ENCODE results near the gene RAB11A. TPM values are rescaled to one million over a fixed set of nuclear protein-coding genes. Genes with fewer than 3 reads are reported as not detected.

Gene RAB11A
- 161 and 171 TPM in 2 replicates for total RNA-seq

- intact Hi-C loops (cut with micrococcal nuclease), result loop anchor here (1.0 to 5.0 kb wide), 8 partner anchors 13 to 972 kb away; partner anchors contain the start of genes DENND4A and DPP8
- H3K9me3 Mint-ChIP-seq, result no peaks in the 10 kb centered on the region
- H3K27ac Mint-ChIP-seq, result peak within 1 kb of the TSS; percentile 93
- peaks cover 4% of the 10 kb centered on the region for H3K27me3 Mint-ChIP-seq (ENCODE audit: insufficient read depth)
- H3K4me3 Mint-ChIP-seq, result peak within 1 kb of the TSS; percentile 99
- peaks cover 16% of the 10 kb centered on the region for H3K36me3 Mint-ChIP-seq (ENCODE audit: low read depth)
- DNase-seq (ENCODE audit: low spot score), result peak; percentile 94
- H3K4me1 Mint-ChIP-seq (ENCODE audit: low read depth), result peaks cover 31% of the 10 kb centered on the region
These were observed at the start of gene RAB11A for GRCh38 chr15:65869126-65869953. Gene RAB11A (plus strand): TSS chr15:65869491. CDS start chr15:65869586, 95 bp downstream.

GRCh38 chr15:65819563-65819960 lies 49.7 kb upstream of the RAB11A start:
- peaks cover 3% of the 10 kb centered on the region for H3K36me3 Mint-ChIP-seq (ENCODE audit: low read depth)
- intact Hi-C loops (cut with micrococcal nuclease), result loop anchor here (1.0 to 5.0 kb wide), 9 partner anchors 10 to 107 kb away; partner anchors contain the start of genes DENND4A and RAB11A
- H3K9me3 Mint-ChIP-seq, result no peaks in the 10 kb centered on the region
- H3K27ac Mint-ChIP-seq, result peak overlapping the region; percentile 91
- peaks cover 61% of the 10 kb centered on the region for H3K4me1 Mint-ChIP-seq (ENCODE audit: low read depth)
- no peak for DNase-seq (ENCODE audit: low spot score)
- no peaks in the 10 kb centered on the region for H3K27me3 Mint-ChIP-seq (ENCODE audit: insufficient read depth)
- peak overlapping the region; percentile 28 for H3K4me3 Mint-ChIP-seq

GRCh38 chr15:65821070-65821469 lies 48.2 kb upstream of the RAB11A start:
- no peak overlapping the region for H3K4me3 Mint-ChIP-seq
- DNase-seq (ENCODE audit: low spot score), result no peak
- H3K9me3 Mint-ChIP-seq, result no peaks in the 10 kb centered on the region
- H3K36me3 Mint-ChIP-seq (ENCODE audit: low read depth), result peaks cover 3% of the 10 kb centered on the region
- H3K27ac Mint-ChIP-seq, result peak overlapping the region; percentile 3
- peaks cover 60% of the 10 kb centered on the region for H3K4me1 Mint-ChIP-seq (ENCODE audit: low read depth)
- intact Hi-C loops (cut with micrococcal nuclease), result no loop called here
- no peaks in the 10 kb centered on the region for H3K27me3 Mint-ChIP-seq (ENCODE audit: insufficient read depth)

GRCh38 chr15:65822316-65822715 lies 47.0 kb upstream of the RAB11A start:
- peaks cover 60% of the 10 kb centered on the region for H3K4me1 Mint-ChIP-seq (ENCODE audit: low read depth)
- intact Hi-C loops (cut with micrococcal nuclease), result no loop called here
- no peaks in the 10 kb centered on the region for H3K9me3 Mint-ChIP-seq
- H3K27ac Mint-ChIP-seq, result no peak overlapping the region
- H3K4me3 Mint-ChIP-seq, result no peak overlapping the region
- no peaks in the 10 kb centered on the region for H3K27me3 Mint-ChIP-seq (ENCODE audit: insufficient read depth)
- no peak for DNase-seq (ENCODE audit: low spot score)
- peaks cover 1% of the 10 kb centered on the region for H3K36me3 Mint-ChIP-seq (ENCODE audit: low read depth)

- Mint-ChIP-seq H3K4me3 (no peak overlapping the region), H3K27ac (peak overlapping the region; percentile 1), H3K4me1 (ENCODE audit: low read depth) (peaks cover 62% of the 10 kb centered on the region), H3K36me3 (ENCODE audit: low read depth) (no peaks in the 10 kb centered on the region), H3K27me3 (ENCODE audit: insufficient read depth) (no peaks in the 10 kb centered on the region), H3K9me3 (no peaks in the 10 kb centered on the region)
- DNase-seq (ENCODE audit: low spot score), result no peak
- intact Hi-C loops (cut with micrococcal nuclease), result no loop called here
These were observed 45.1 kb upstream of the RAB11A start for GRCh38 chr15:65824031-65824743.

GRCh38 chr15:65824941-65825544 lies 44.2 kb upstream of the RAB11A start:
- Mint-ChIP-seq H3K27me3 (ENCODE audit: insufficient read depth) (no peaks in the 10 kb centered on the region), H3K4me3 (no peak overlapping the region), H3K27ac (no peak overlapping the region), H3K4me1 (ENCODE audit: low read depth) (peaks cover 59% of the 10 kb centered on the region), H3K9me3 (no peaks in the 10 kb centered on the region), H3K36me3 (ENCODE audit: low read depth) (no peaks in the 10 kb centered on the region)
- intact Hi-C loops (cut with micrococcal nuclease), result loop anchor here (5.0 kb wide), 1 partner anchor 188 kb away; no protein-coding TSS in a partner anchor
- DNase-seq (ENCODE audit: low spot score), result no peak

GRCh38 chr15:65827065-65827464 lies 42.2 kb upstream of the RAB11A start:
- H3K4me3 Mint-ChIP-seq, result peak overlapping the region; percentile 63
- H3K27ac Mint-ChIP-seq, result peak overlapping the region; percentile 88
- no peak for DNase-seq (ENCODE audit: low spot score)
- no peaks in the 10 kb centered on the region for H3K27me3 Mint-ChIP-seq (ENCODE audit: insufficient read depth)
- H3K4me1 Mint-ChIP-seq (ENCODE audit: low read depth), result peaks cover 59% of the 10 kb centered on the region
- H3K36me3 Mint-ChIP-seq (ENCODE audit: low read depth), result no peaks in the 10 kb centered on the region
- no peaks in the 10 kb centered on the region for H3K9me3 Mint-ChIP-seq
- intact Hi-C loops (cut with micrococcal nuclease), result loop anchor here (5.0 kb wide), 1 partner anchor 190 kb away; no protein-coding TSS in a partner anchor

GRCh38 chr15:65828585-65828984 lies 40.7 kb upstream of the RAB11A start:
- Mint-ChIP-seq H3K27me3 (ENCODE audit: insufficient read depth) (no peaks in the 10 kb centered on the region), H3K27ac (peak overlapping the region; percentile 61), H3K4me3 (peak overlapping the region; percentile 50), H3K4me1 (ENCODE audit: low read depth) (peaks cover 63% of the 10 kb centered on the region), H3K36me3 (ENCODE audit: low read depth) (no peaks in the 10 kb centered on the region), H3K9me3 (no peaks in the 10 kb centered on the region)
- intact Hi-C loops (cut with micrococcal nuclease), result loop anchor here (2.0 to 5.0 kb wide), 2 partner anchors 68 to 191 kb away; no protein-coding TSS in a partner anchor
- DNase-seq (ENCODE audit: low spot score), result no peak

GRCh38 chr15:65829130-65829764 lies 40.0 kb upstream of the RAB11A start:
- no peak overlapping the region for H3K4me3 Mint-ChIP-seq

GRCh38 chr15:65832549-65833364 lies 36.5 kb upstream of the RAB11A start:
- Mint-ChIP-seq H3K4me3 (peak overlapping the region; percentile 77), H3K36me3 (ENCODE audit: low read depth) (no peaks in the 10 kb centered on the region), H3K27me3 (ENCODE audit: insufficient read depth) (no peaks in the 10 kb centered on the region), H3K4me1 (ENCODE audit: low read depth) (peaks cover 54% of the 10 kb centered on the region), H3K9me3 (no peaks in the 10 kb centered on the region), H3K27ac (peak overlapping the region; percentile 96)
- intact Hi-C loops (cut with micrococcal nuclease), result loop anchor here (1.0 to 2.0 kb wide), 2 partner anchors 24 to 40 kb away; partner anchors contain the start of gene DENND4A
- peak; percentile 50 for DNase-seq (ENCODE audit: low spot score)

More at GRCh38 chr15:65829130-65829764, 40.0 kb upstream of the RAB11A start:
- peaks cover 63% of the 10 kb centered on the region for H3K4me1 Mint-ChIP-seq (ENCODE audit: low read depth)
- H3K27me3 Mint-ChIP-seq (ENCODE audit: insufficient read depth), result no peaks in the 10 kb centered on the region
- no peaks in the 10 kb centered on the region for H3K36me3 Mint-ChIP-seq (ENCODE audit: low read depth)
- no peak for DNase-seq (ENCODE audit: low spot score)
- intact Hi-C loops (cut with micrococcal nuclease), result loop anchor here (1.0 to 5.0 kb wide), 4 partner anchors 10 to 192 kb away; partner anchors contain the start of gene DENND4A
- H3K9me3 Mint-ChIP-seq, result no peaks in the 10 kb centered on the region
- peak overlapping the region; percentile 61 for H3K27ac Mint-ChIP-seq

GRCh38 chr15:65833501-65834205 lies 35.6 kb upstream of the RAB11A start:
- Mint-ChIP-seq H3K9me3 (no peaks in the 10 kb centered on the region), H3K27me3 (ENCODE audit: insufficient read depth) (no peaks in the 10 kb centered on the region), H3K4me3 (peak overlapping the region; percentile 38), H3K36me3 (ENCODE audit: low read depth) (no peaks in the 10 kb centered on the region), H3K27ac (peak overlapping the region; percentile 96), H3K4me1 (ENCODE audit: low read depth) (peaks cover 45% of the 10 kb centered on the region)
- intact Hi-C loops (cut with micrococcal nuclease), result loop anchor here (1.0 to 2.0 kb wide), 2 partner anchors 23 to 41 kb away; partner anchors contain the start of gene DENND4A
- no peak for DNase-seq (ENCODE audit: low spot score)

Data from activated T-helper 1 cell treated with anti-CD3 and anti-CD28 coated beads, Interleukin-12 subunit alpha, Interleukin-12 subunit beta, Interleukin-2, Interleukin-4 antibody, amounts not matched to agents 30 ng/mL and 10 ng/mL and 1 ng/mL, durations not matched to agents 14 hours and 24 hours and 36 hours (primary cell).